ENCODE results near the gene EIF3L. TPM values are rescaled to one million over a fixed set of nuclear protein-coding genes. Genes with fewer than 3 reads are reported as not detected.

The EIF3L gene
- total and polyA plus RNA-seq, 7 experiments from 2014 or later = 338 to 586 (median 496) TPM

- Mint-ChIP-seq H3K4me1 (peaks cover 16 to 36% (median 26%) of the 10 kb centered on the region in 7 donors), H3K4me3 (peak overlapping the region in 2 of 10 donors; percentile 10 to 16), H3K36me3 (peaks cover 0 to 8% (median 6%) of the 10 kb centered on the region in 5 donors), H3K27ac (peak overlapping the region; percentile 25 to 94 (median 76)), H3K9me3 (no peaks in the 10 kb centered on the region), H3K27me3 (no peaks in the 10 kb centered on the region)
- ChIA-PET CTCF (interaction anchor here (1.4 kb wide), 1 partner anchor 14 kb away, joined by 5 read pairs; no protein-coding TSS in a partner anchor), POLR2A (no interaction called here)
- no peaks in the 10 kb centered on the region for H3K9me3 ChIP-seq (ENCODE audit: control insufficient read depth in 2 of 3, low read length in 3 of 3)
- H3K4me1 ChIP-seq (ENCODE audit: control insufficient read depth in 2 of 2, insufficient read depth in 2 of 2, low read length in 2 of 2) = peaks cover 13 to 17% of the 10 kb centered on the region in 2 donors
- intact Hi-C loops (cut with micrococcal nuclease) = no loop called here
- H3K4me3 ChIP-seq (ENCODE audit: low read length) = no peak overlapping the region
- no peak for ATAC-seq
- no peaks in the 10 kb centered on the region for H3K27me3 ChIP-seq (ENCODE audit: control insufficient read depth in 2 of 2, insufficient read depth in 2 of 2, low read length in 2 of 2)
- DNase-seq = no peak
- H3K27ac ChIP-seq (ENCODE audit: low read depth, low read length) = no peak overlapping the region
- peaks cover 0 to 25% (median under 1%) of the 10 kb centered on the region in 3 experiments for H3K36me3 ChIP-seq (ENCODE audit: control insufficient read depth in 2 of 3, insufficient read depth in 3 of 3, low read length in 3 of 3)
Observed at GRCh38 chr22:37893583-37893983, 44.4 kb downstream of the EIF3L start.

GRCh38 chr22:37894939-37895670 lies 45.9 kb downstream of the EIF3L start:
- Mint-ChIP-seq H3K27ac (peak overlapping the region; percentile 69 to 98 (median 88)), H3K4me3 (peak overlapping the region in 3 of 10 donors; percentile 22 to 33 (median 23))
- POLR2A ChIA-PET = interaction anchor here (1.1 to 2.4 kb wide), 2 partner anchors 11 to 51 kb away, joined by 7 to 39 read pairs; partner anchors contain the start of genes ANKRD54 and MICALL1

GRCh38 chr22:37896181-37896592 lies 47.0 kb downstream of the EIF3L start:
- H3K27ac Mint-ChIP-seq = peak overlapping the region; percentile 88 to 98 (median 96)
- ATAC-seq = peak; percentile 91
- H3K9me3 Mint-ChIP-seq = peaks cover 0 to 3% (median 0%) of the 10 kb centered on the region in 11 donors
- Histone ChIP-seq H3K4me1 (ENCODE audit: control insufficient read depth in 2 of 2, insufficient read depth in 2 of 2, low read length in 2 of 2) (peaks cover 13 to 17% of the 10 kb centered on the region in 2 donors), H3K9me3 (ENCODE audit: control insufficient read depth in 2 of 3, low read length in 3 of 3) (no peaks in the 10 kb centered on the region), H3K4me3 (ENCODE audit: low read length) (peak overlapping the region; percentile 2), H3K27ac (ENCODE audit: low read depth, low read length) (peak overlapping the region; percentile 67), H3K27me3 (ENCODE audit: control insufficient read depth in 2 of 2, insufficient read depth in 2 of 2, low read length in 2 of 2) (no peaks in the 10 kb centered on the region), H3K36me3 (ENCODE audit: control insufficient read depth in 2 of 3, insufficient read depth in 3 of 3, low read length in 3 of 3) (peaks cover 0 to 6% (median 0%) of the 10 kb centered on the region in 3 experiments)
- peak in 8 of 9 donors; percentile 41 to 60 (median 50) for DNase-seq
- peaks cover 0 to 6% (median 3%) of the 10 kb centered on the region in 5 donors for H3K36me3 Mint-ChIP-seq
- POLR2A ChIA-PET = interaction anchor here (0.7 to 2.4 kb wide), 6 partner anchors 10 to 289 kb away, joined by 3 to 39 read pairs (median 4); partner anchors contain the start of genes ANKRD54, GCAT and MICALL1
- intact Hi-C loops (cut with micrococcal nuclease) = loop anchor here (1.0 to 5.0 kb wide), 3 partner anchors 10 to 57 kb away; partner anchors contain the start of genes C22orf23 (in 1 of the 2), MICALL1 (in 1 of the 2) and POLR2F (in 1 of the 2)
- peaks cover 16 to 38% (median 26%) of the 10 kb centered on the region in 7 donors for H3K4me1 Mint-ChIP-seq
- peak overlapping the region; percentile 40 to 84 (median 73) for H3K4me3 Mint-ChIP-seq
- CTCF ChIA-PET = interaction anchor here (0.7 to 1.6 kb wide), 4 partner anchors 8 to 78 kb away, joined by 3 to 4 read pairs (median 3); no protein-coding TSS in a partner anchor
- no peaks in the 10 kb centered on the region for H3K27me3 Mint-ChIP-seq

More at GRCh38 chr22:37894939-37895670, 45.9 kb downstream of the EIF3L start:
- Mint-ChIP-seq H3K4me1 (peaks cover 16 to 36% (median 26%) of the 10 kb centered on the region in 7 donors), H3K9me3 (peaks cover 0 to 3% (median 0%) of the 10 kb centered on the region in 11 donors), H3K36me3 (peaks cover 0 to 7% (median 3%) of the 10 kb centered on the region in 5 donors), H3K27me3 (no peaks in the 10 kb centered on the region)
- ATAC-seq (no peak), DNase-seq (no peak)
- Histone ChIP-seq H3K4me1 (ENCODE audit: control insufficient read depth in 2 of 2, insufficient read depth in 2 of 2, low read length in 2 of 2) (peaks cover 13 to 17% of the 10 kb centered on the region in 2 donors), H3K27me3 (ENCODE audit: control insufficient read depth in 2 of 2, insufficient read depth in 2 of 2, low read length in 2 of 2) (no peaks in the 10 kb centered on the region), H3K4me3 (ENCODE audit: low read length) (no peak overlapping the region), H3K36me3 (ENCODE audit: control insufficient read depth in 2 of 3, insufficient read depth in 3 of 3, low read length in 3 of 3) (peaks cover 0 to 10% (median 0%) of the 10 kb centered on the region in 3 experiments), H3K9me3 (ENCODE audit: control insufficient read depth in 2 of 3, low read length in 3 of 3) (no peaks in the 10 kb centered on the region), H3K27ac (ENCODE audit: low read depth, low read length) (peak overlapping the region; percentile 38)
- intact Hi-C loops (cut with micrococcal nuclease) = loop anchor here in 1 of 2 donors (5.0 kb wide), 1 partner anchor 37 kb away; no protein-coding TSS in a partner anchor
- CTCF ChIA-PET = interaction anchor here (1.4 kb wide), 1 partner anchor 39 kb away, joined by 4 read pairs; no protein-coding TSS in a partner anchor

GRCh38 chr22:37896939-37897338 lies 47.7 kb downstream of the EIF3L start:
- no peaks in the 10 kb centered on the region for H3K27me3 ChIP-seq (ENCODE audit: control insufficient read depth in 2 of 2, insufficient read depth in 2 of 2, low read length in 2 of 2)
- peak overlapping the region in 5 of 10 donors; percentile 40 to 84 (median 73) for H3K4me3 Mint-ChIP-seq
- H3K4me1 Mint-ChIP-seq = peaks cover 14 to 40% (median 26%) of the 10 kb centered on the region in 7 donors
- intact Hi-C loops (cut with micrococcal nuclease) = loop anchor here (1.0 to 5.0 kb wide), 3 partner anchors 9 to 56 kb away; partner anchors contain the start of genes C22orf23 (in 1 of the 2), MICALL1 (in 1 of the 2) and POLR2F (in 1 of the 2)
- H3K36me3 Mint-ChIP-seq = peaks cover 0 to 2% (median under 1%) of the 10 kb centered on the region in 5 donors
- no peaks in the 10 kb centered on the region for H3K27me3 Mint-ChIP-seq
- ATAC-seq = no peak
- DNase-seq = no peak
- peaks cover 0 to 3% (median 0%) of the 10 kb centered on the region in 11 donors for H3K9me3 Mint-ChIP-seq
- H3K4me1 ChIP-seq (ENCODE audit: control insufficient read depth in 2 of 2, insufficient read depth in 2 of 2, low read length in 2 of 2) = peaks cover 13 to 17% of the 10 kb centered on the region in 2 donors
- peaks cover 0 to 1% (median 0%) of the 10 kb centered on the region in 3 experiments for H3K36me3 ChIP-seq (ENCODE audit: control insufficient read depth in 2 of 3, insufficient read depth in 3 of 3, low read length in 3 of 3)
- H3K4me3 ChIP-seq (ENCODE audit: low read length) = peak overlapping the region; percentile 2
- ChIA-PET POLR2A (interaction anchor here (0.8 to 2.4 kb wide), 4 partner anchors 9 to 290 kb away, joined by 3 to 39 read pairs (median 3); partner anchors contain the start of genes GCAT and MICALL1), CTCF (interaction anchor here (0.7 to 1.6 kb wide), 2 partner anchors 28 to 919 kb away, joined by 3 read pairs; no protein-coding TSS in a partner anchor)
- peak overlapping the region; percentile 67 for H3K27ac ChIP-seq (ENCODE audit: low read depth, low read length)
- H3K9me3 ChIP-seq (ENCODE audit: control insufficient read depth in 2 of 3, low read length in 3 of 3) = no peaks in the 10 kb centered on the region
- peak overlapping the region; percentile 88 to 98 (median 96) for H3K27ac Mint-ChIP-seq

- H3K36me3 ChIP-seq (ENCODE audit: control insufficient read depth in 2 of 3, insufficient read depth in 3 of 3, low read length in 3 of 3) = no peaks in the 10 kb centered on the region
- Mint-ChIP-seq H3K4me3 (peak overlapping the region in 1 of 10 donors; percentile 30), H3K36me3 (no peaks in the 10 kb centered on the region), H3K9me3 (peaks cover 0 to 3% (median 0%) of the 10 kb centered on the region in 11 donors), H3K27me3 (no peaks in the 10 kb centered on the region), H3K27ac (peak overlapping the region; percentile 41 to 87 (median 78)), H3K4me1 (peaks cover 12 to 40% (median 26%) of the 10 kb centered on the region in 7 donors)
- POLR2A ChIA-PET = interaction anchor here (0.7 to 2.4 kb wide), 2 partner anchors 9 to 17 kb away, joined by 3 to 39 read pairs; partner anchors contain the start of gene MICALL1
- ATAC-seq (no peak), DNase-seq (no peak)
- CTCF ChIA-PET = no interaction called here
- no peak overlapping the region for H3K27ac ChIP-seq (ENCODE audit: low read depth, low read length)
- no peaks in the 10 kb centered on the region for H3K9me3 ChIP-seq (ENCODE audit: control insufficient read depth in 2 of 3, low read length in 3 of 3)
- H3K4me3 ChIP-seq (ENCODE audit: low read length) = no peak overlapping the region
- intact Hi-C loops (cut with micrococcal nuclease) = loop anchor here (2.0 to 5.0 kb wide), 2 partner anchors 34 to 55 kb away; partner anchors contain the start of genes C22orf23 (in 1 of the 2) and POLR2F (in 1 of the 2)
- H3K4me1 ChIP-seq (ENCODE audit: control insufficient read depth in 2 of 2, insufficient read depth in 2 of 2, low read length in 2 of 2) = peaks cover 13 to 17% of the 10 kb centered on the region in 2 donors
- no peaks in the 10 kb centered on the region for H3K27me3 ChIP-seq (ENCODE audit: control insufficient read depth in 2 of 2, insufficient read depth in 2 of 2, low read length in 2 of 2)
Observed at GRCh38 chr22:37897807-37898206, 48.6 kb downstream of the EIF3L start.
